Mucosa of stomach (tissue), 1 donor: Measurements from ENCODE around the gene RAPGEF4.

ENCODE experiments used
- H3K27me3 ChIP-seq: one replicate; pipeline ENCODE4 v1.7.0; 2013; ENCODE audit warnings: mild to moderate bottlenecking, low read length; ENCODE audit not compliant: control insufficient read depth, insufficient read depth
- H3K36me3 ChIP-seq: one replicate; pipeline ENCODE4 v1.7.0; 2013; ENCODE audit warnings: low read length; ENCODE audit not compliant: control insufficient read depth, insufficient read depth
- H3K4me1 ChIP-seq: one replicate; pipeline ENCODE4 v1.7.0; 2013; ENCODE audit warnings: mild to moderate bottlenecking, low read length; ENCODE audit not compliant: control insufficient read depth, insufficient read depth
- H3K4me3 ChIP-seq: one replicate; pipeline ENCODE4 v1.7.0; 2013; ENCODE audit warnings: low read length
- H3K9ac ChIP-seq: one replicate; pipeline ENCODE4 v1.7.0; 2013; ENCODE audit warnings: mild to moderate bottlenecking, low read length, moderate library complexity
- H3K9me3 ChIP-seq: one replicate; pipeline ENCODE4 v1.7.0; 2013; ENCODE audit warnings: mild to moderate bottlenecking, low read length, moderate library complexity; ENCODE audit not compliant: control insufficient read depth
- donor health status: Pancreatic carcinoma.

RAPGEF4 gene

GRCh38 chr2:172995323-172996244 is 259.9 kb downstream of the RAPGEF4 start:
- Histone ChIP-seq H3K4me3 (no peak overlapping the region), H3K9me3 (no peaks in the 10 kb centered on the region), H3K27me3 (no peaks in the 10 kb centered on the region), H3K4me1 (no peaks in the 10 kb centered on the region), H3K36me3 (no peaks in the 10 kb centered on the region), H3K9ac (no peak overlapping the region)

GRCh38 chr2:172996387-172996961 is 260.8 kb downstream of the RAPGEF4 start:
- Histone ChIP-seq H3K4me3 (no peak overlapping the region), H3K36me3 (no peaks in the 10 kb centered on the region), H3K9me3 (no peaks in the 10 kb centered on the region), H3K27me3 (no peaks in the 10 kb centered on the region), H3K4me1 (no peaks in the 10 kb centered on the region), H3K9ac (no peak overlapping the region)

DNA sequence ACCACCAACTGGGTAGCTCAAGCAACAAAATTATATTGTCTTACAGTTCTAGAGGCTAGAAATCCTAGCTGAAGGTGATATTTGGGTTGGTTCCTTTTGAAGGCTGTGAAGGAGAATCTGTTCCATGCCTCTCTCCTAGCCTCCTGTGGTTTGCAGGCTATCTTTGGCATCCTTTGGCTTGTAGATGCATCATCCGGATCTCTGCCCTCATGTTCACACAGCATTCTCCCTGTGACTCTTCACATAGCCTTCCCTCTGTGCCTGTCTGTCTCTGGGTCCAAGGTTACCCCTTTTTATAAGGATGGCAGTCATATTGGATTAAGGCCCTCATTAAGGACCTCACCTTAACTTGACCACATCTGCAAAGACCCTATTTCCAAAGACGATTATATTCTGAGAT is 261.4 kb downstream of the RAPGEF4 start:
- Histone ChIP-seq H3K9me3 (no peaks in the 10 kb centered on the region), H3K36me3 (no peaks in the 10 kb centered on the region), H3K4me3 (no peak overlapping the region), H3K4me1 (no peaks in the 10 kb centered on the region), H3K9ac (no peak overlapping the region), H3K27me3 (no peaks in the 10 kb centered on the region)

GRCh38 chr2:172998547-172999272 is 263.1 kb downstream of the RAPGEF4 start:
- H3K36me3 ChIP-seq: no peaks in the 10 kb centered on the region
- no peak overlapping the region for H3K4me3 ChIP-seq
- H3K4me1 ChIP-seq: peaks cover 7% of the 10 kb centered on the region
- H3K9ac ChIP-seq: no peak overlapping the region
- H3K9me3 ChIP-seq: no peaks in the 10 kb centered on the region
- H3K27me3 ChIP-seq: no peaks in the 10 kb centered on the region

DNA sequence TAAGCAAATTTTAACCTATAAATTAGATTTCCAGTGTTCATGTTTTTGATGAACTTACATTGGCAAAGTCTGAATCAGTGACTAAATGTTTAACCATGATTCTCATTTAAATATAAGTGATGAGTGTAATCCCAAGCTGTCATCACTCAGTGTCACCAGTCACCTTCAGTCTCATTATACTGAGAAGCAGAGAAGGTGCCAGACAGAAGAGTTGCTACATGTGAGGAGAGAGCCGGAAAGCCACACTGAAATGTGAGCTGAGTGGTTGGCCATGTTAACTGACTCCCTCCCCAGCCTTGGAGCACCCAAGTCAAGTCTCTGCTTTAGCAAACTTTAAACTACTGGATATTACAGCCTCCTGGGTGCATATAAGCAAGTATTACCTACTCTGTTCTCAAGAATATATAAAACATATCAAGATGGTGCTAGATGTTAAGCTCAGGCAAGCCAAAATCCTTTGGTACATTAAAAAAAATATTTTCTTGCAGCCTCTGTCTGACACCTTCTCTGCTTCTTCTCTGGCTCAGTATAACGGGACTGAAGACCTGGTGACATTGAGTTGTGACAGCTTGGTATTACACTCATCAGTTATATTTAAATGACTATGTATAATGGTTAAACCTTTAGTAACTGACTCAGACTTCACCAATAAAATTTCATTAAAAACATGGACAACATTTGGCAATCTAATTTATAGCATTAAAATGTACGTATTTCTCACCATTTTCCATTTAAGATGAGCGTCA is 264.2 kb downstream of the RAPGEF4 start:
- H3K36me3 ChIP-seq: no peaks in the 10 kb centered on the region
- no peak overlapping the region for H3K9ac ChIP-seq
- H3K27me3 ChIP-seq: no peaks in the 10 kb centered on the region
- H3K4me1 ChIP-seq: peaks cover 7% of the 10 kb centered on the region
- no peaks in the 10 kb centered on the region for H3K9me3 ChIP-seq
- no peak overlapping the region for H3K4me3 ChIP-seq

GRCh38 chr2:173001664-173002604 is 266.3 kb downstream of the RAPGEF4 start:
- H3K36me3 ChIP-seq: no peaks in the 10 kb centered on the region
- no peak overlapping the region for H3K4me3 ChIP-seq
- H3K9ac ChIP-seq: no peak overlapping the region
- no peaks in the 10 kb centered on the region for H3K27me3 ChIP-seq
- H3K4me1 ChIP-seq: peaks cover 7% of the 10 kb centered on the region
- H3K9me3 ChIP-seq: no peaks in the 10 kb centered on the region

DNA sequence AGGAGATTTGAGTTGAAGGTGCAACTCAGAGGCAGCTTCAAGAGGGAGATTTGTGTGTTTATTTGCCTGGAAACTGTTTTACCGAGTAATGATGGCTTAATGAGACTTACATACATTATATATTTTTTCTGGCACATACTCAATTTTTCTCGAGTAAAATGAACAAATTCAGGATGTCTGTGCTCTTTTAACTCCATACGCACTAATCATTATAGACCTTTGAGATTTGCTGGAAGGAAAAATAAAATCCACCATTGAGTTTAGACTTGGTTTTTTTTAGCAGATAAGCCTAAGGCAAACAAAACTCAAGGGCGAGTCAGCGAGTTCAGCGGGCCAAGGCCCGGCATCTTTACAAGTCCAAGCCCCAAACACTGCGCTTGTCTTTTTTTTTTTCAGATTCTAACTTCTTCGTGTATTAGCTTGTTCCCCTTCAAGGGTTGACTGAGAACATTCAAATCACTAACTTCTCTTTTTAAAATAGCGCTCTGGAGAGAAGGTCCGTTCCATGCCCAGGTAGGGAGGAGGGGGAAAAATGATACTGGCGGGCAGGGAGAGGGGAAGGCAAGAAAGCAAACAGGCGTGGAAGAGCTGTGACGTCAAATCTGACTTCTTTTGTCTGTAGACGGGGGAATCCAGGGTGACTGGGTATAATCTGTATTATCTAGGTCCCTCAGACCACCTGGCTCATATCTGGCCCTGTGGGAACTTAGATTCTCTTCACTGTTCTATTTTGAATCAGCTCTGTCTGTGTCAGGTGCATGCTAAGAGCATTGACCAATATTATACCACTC is 267.3 kb downstream of the RAPGEF4 start:
- H3K27me3 ChIP-seq: no peaks in the 10 kb centered on the region
- H3K4me3 ChIP-seq: no peak overlapping the region
- peaks cover 7% of the 10 kb centered on the region for H3K4me1 ChIP-seq
- no peak overlapping the region for H3K9ac ChIP-seq
- H3K9me3 ChIP-seq: no peaks in the 10 kb centered on the region
- H3K36me3 ChIP-seq: no peaks in the 10 kb centered on the region

DNA sequence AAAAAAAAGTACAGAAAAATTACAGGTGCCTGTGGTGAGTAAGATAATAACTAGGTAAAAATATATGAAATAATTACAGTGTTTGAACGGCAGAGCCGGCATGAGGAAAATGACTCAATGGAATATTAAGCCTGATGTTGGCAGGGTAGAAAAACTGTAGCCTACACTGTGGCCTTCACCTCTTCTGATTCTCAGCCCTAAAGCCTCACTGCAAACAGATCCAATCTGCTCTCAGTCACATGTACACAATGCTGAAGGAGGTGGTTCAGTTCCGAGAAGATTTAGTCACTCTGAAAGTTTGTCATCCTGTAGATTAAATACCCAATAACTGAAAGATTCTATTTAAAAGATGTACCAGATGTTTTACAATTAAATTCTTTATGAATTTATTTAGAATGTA is 273.1 kb downstream of the RAPGEF4 start:
- Histone ChIP-seq H3K9ac (no peak overlapping the region), H3K4me3 (no peak overlapping the region), H3K27me3 (no peaks in the 10 kb centered on the region), H3K4me1 (no peaks in the 10 kb centered on the region), H3K9me3 (no peaks in the 10 kb centered on the region), H3K36me3 (no peaks in the 10 kb centered on the region)

DNA sequence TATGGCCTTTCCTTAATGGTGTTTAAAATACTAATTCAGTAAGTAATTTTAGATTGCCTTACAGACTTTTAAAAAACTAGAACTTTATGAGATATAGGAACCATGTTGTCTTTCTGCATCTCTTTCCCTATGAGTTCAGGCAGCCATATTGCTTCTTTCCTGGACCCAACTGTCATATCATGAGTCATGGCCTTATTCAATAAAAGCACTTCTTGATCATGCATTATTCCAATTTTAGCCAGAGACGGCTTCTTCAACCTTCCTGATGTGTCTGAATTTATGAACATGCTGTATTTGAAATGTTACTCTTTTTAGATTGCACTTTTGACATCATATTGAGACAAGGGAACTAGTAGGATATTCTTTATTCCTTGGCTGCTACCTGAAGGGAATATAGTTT is 274.6 kb downstream of the RAPGEF4 start:
- no peaks in the 10 kb centered on the region for H3K36me3 ChIP-seq
- no peaks in the 10 kb centered on the region for H3K27me3 ChIP-seq
- H3K4me3 ChIP-seq: no peak overlapping the region

GRCh38 chr2:173016451-173016850 is 280.8 kb downstream of the RAPGEF4 start:
- H3K9ac ChIP-seq: no peak overlapping the region
- H3K27me3 ChIP-seq: no peaks in the 10 kb centered on the region
- no peaks in the 10 kb centered on the region for H3K36me3 ChIP-seq
- H3K4me1 ChIP-seq: no peaks in the 10 kb centered on the region
- H3K4me3 ChIP-seq: no peak overlapping the region
- no peaks in the 10 kb centered on the region for H3K9me3 ChIP-seq

More for the DNA sequence above, 274.6 kb downstream of the RAPGEF4 start:
- Histone ChIP-seq H3K9ac (no peak overlapping the region), H3K9me3 (no peaks in the 10 kb centered on the region), H3K4me1 (no peaks in the 10 kb centered on the region)
